Neural cell (in vitro differentiated cells): Measurements from ENCODE around the gene THBD. TPM values are rescaled to one million over a fixed set of nuclear protein-coding genes. Genes with fewer than 3 reads are reported as not detected.

Source experiments
- H2AFZ ChIP-seq: fragments of 200-600, 300-800 bp; sonication (generic), shearing (Covaris generic); 2 replicates; pipeline ENCODE4 v1.6.0; 2014; ENCODE audit warnings: low read depth, mild to moderate bottlenecking, antibody characterized with exemption, low read length, moderate library complexity
- H3F3A ChIP-seq: fragments of 200-600 bp; shearing (Covaris generic); 2 replicates; pipeline ENCODE4 v1.6.1; 2016; ENCODE audit warnings: mild to moderate bottlenecking, moderate library complexity, mixed read lengths, antibody characterized with exemption, low read length; ENCODE audit not compliant: insufficient read depth, poor library complexity, severe bottlenecking
- H3K27ac ChIP-seq: fragments of 200-600, 300-800 bp; sonication (generic), shearing (Covaris generic); 2 replicates; pipeline ENCODE4 v1.5.1; 2014; ENCODE audit warnings: mild to moderate bottlenecking, low read length, moderate library complexity
- H3K27me3 ChIP-seq: fragments of 300-800, 200-600 bp; sonication (generic), shearing (Covaris generic); 2 replicates; pipeline ENCODE4 v1.6.0; 2014; ENCODE audit warnings: mild to moderate bottlenecking, low read depth, low read length, moderate library complexity; ENCODE audit not compliant: insufficient read depth
- H3K36me3 ChIP-seq: fragments of 300-800, 200-600 bp; sonication (generic), shearing (Covaris generic); 2 replicates; pipeline ENCODE4 v1.5.1; 2014; ENCODE audit warnings: mild to moderate bottlenecking, antibody characterized with exemption, low read length, moderate library complexity; ENCODE audit not compliant: insufficient read depth
- H3K4me2 ChIP-seq: fragments of 300-800, 200-600 bp; sonication (generic), shearing (Covaris generic); 2 replicates; pipeline ENCODE4 v1.6.0; 2014; ENCODE audit warnings: mild to moderate bottlenecking, low read length
- H3K4me3 ChIP-seq: fragments of 300-800, 200-600 bp; sonication (generic), shearing (Covaris generic); 2 replicates; pipeline ENCODE4 v1.5.1; 2014; ENCODE audit warnings: mild to moderate bottlenecking, low read length, moderate library complexity
- H3K79me2 ChIP-seq: fragments of 200-600 bp; shearing (Covaris generic); replicated peaks from 2 replicates; pipeline ENCODE4 v1.6.0; 2014; ENCODE audit warnings: mild to moderate bottlenecking, low read length, moderate library complexity; ENCODE audit not compliant: insufficient read depth
- H3K9ac ChIP-seq: fragments of 300-800, 200-600 bp; sonication (generic), shearing (Covaris generic); 2 replicates; pipeline ENCODE4 v1.6.1; 2016; ENCODE audit warnings: mild to moderate bottlenecking, low read length, mixed read lengths
- H3K9me2 ChIP-seq: fragments of 200-600 bp; shearing (Covaris generic); 2 replicates; pipeline ENCODE4 v1.6.1; 2016; ENCODE audit warnings: mild to moderate bottlenecking, low read length, mixed read lengths; ENCODE audit not compliant: insufficient read depth
- H3K9me3 ChIP-seq: fragments of 200-600, 300-800 bp; sonication (generic), shearing (Covaris generic); 2 replicates; pipeline ENCODE4 v1.6.1; 2016; ENCODE audit warnings: mild to moderate bottlenecking, mixed run types, low read length, moderate library complexity, mixed read lengths
- H4K20me1 ChIP-seq: fragments of 200-600 bp; shearing (Covaris generic); 2 replicates; pipeline ENCODE4 v1.6.1; 2016; ENCODE audit warnings: mild to moderate bottlenecking, mixed run types; ENCODE audit not compliant: insufficient read depth
- CTCF ChIP-seq: fragments of 450-650 bp; IDR thresholded peaks from 2 replicates; pipeline ENCODE4 v1.5.1; 2014; ENCODE audit warnings: antibody characterized with exemption, mild to moderate bottlenecking, moderate library complexity; ENCODE audit not compliant: poor library complexity, severe bottlenecking
- EP300 ChIP-seq: fragments of 450-650 bp; conservative IDR thresholded peaks from 2 replicates; pipeline ENCODE4 v1.6.1; 2014; ENCODE audit warnings: antibody characterized with exemption, mild to moderate bottlenecking, moderate library complexity; ENCODE audit not compliant: poor library complexity, severe bottlenecking
- EZH2 ChIP-seq: fragments of 200-600, 300-800 bp; shearing (Covaris generic), sonication (generic); IDR thresholded peaks from 2 replicates; pipeline ENCODE4 v1.6.1; 2014; ENCODE audit warnings: antibody characterized with exemption, low read length, borderline replicate concordance, mild to moderate bottlenecking; ENCODE audit not compliant: insufficient read depth, poor library complexity, severe bottlenecking
- MXI1 ChIP-seq: fragments of 450-650 bp; conservative IDR thresholded peaks from 2 replicates; pipeline ENCODE4 v1.6.1; 2014; ENCODE audit warnings: antibody characterized with exemption, mild to moderate bottlenecking; ENCODE audit not compliant: poor library complexity, severe bottlenecking
- POLR2AphosphoS5 ChIP-seq: IDR thresholded peaks from 2 replicates; pipeline ENCODE4 v1.6.1; 2012
- RAD21 ChIP-seq: fragments of 450-650 bp; conservative IDR thresholded peaks from 2 replicates; pipeline ENCODE4 v1.6.1; 2014; ENCODE audit warnings: antibody characterized with exemption, mild to moderate bottlenecking, moderate library complexity
- REST ChIP-seq: IDR thresholded peaks from 2 replicates; pipeline ENCODE4 v1.6.1; 2012; ENCODE audit warnings: borderline replicate concordance
- SMC3 ChIP-seq: fragments of 450-650 bp; conservative IDR thresholded peaks from 2 replicates; pipeline ENCODE4 v1.6.1; 2014; ENCODE audit warnings: antibody characterized with exemption, mild to moderate bottlenecking, moderate library complexity; ENCODE audit not compliant: poor library complexity
- TAF1 ChIP-seq: IDR thresholded peaks from 2 replicates; pipeline ENCODE4 v1.6.1; 2012; ENCODE audit warnings: low read depth
- polyA plus RNA-seq: library from polyadenylated mRNA; depleted of rRNA; stranded (reverse); fragments of >200 nt; gene quantifications from 2 replicates; pipeline ENCODE4 v1.2.3, GENCODE V29; 2014

The THBD gene
- polyA plus RNA-seq, 1 donor from 2014 or later, result not detected

GRCh38 chr20:23059846-23060245, 10.4 kb upstream of the THBD start:
- Histone ChIP-seq H3F3A (no peaks in the 10 kb centered on the region), H3K9ac (no peak overlapping the region), H3K27me3 (peaks cover 11% of the 10 kb centered on the region), H3K27ac (no peak overlapping the region), H3K9me2 (no peaks in the 10 kb centered on the region), H3K4me2 (no peak overlapping the region), H2AFZ (no peak overlapping the region), H3K36me3 (no peaks in the 10 kb centered on the region), H3K79me2 (no peaks in the 10 kb centered on the region), H4K20me1 (no peaks in the 10 kb centered on the region), H3K4me3 (no peak overlapping the region), H3K9me3 (no peaks in the 10 kb centered on the region)
- TF ChIP-seq RAD21, result no peak
- no peak for TF ChIP-seq REST

- H3K36me3 ChIP-seq, result no peaks in the 10 kb centered on the region
- H3K27me3 ChIP-seq, result peaks cover 11% of the 10 kb centered on the region
- no peak overlapping the region for H3K4me2 ChIP-seq
- TF ChIP-seq EP300 (no peak), TAF1 (no peak), POLR2AphosphoS5 (no peak), MXI1 (no peak), CTCF (no peak), EZH2 (no peak), REST (no peak), SMC3 (no peak), RAD21 (no peak)
- H3K4me3 ChIP-seq, result no peak overlapping the region
- H2AFZ ChIP-seq, result no peak overlapping the region
- no peak overlapping the region for H3K27ac ChIP-seq
- H3K9ac ChIP-seq, result no peak overlapping the region
- H3K79me2 ChIP-seq, result no peaks in the 10 kb centered on the region
- no peaks in the 10 kb centered on the region for H4K20me1 ChIP-seq
- H3K9me3 ChIP-seq, result no peaks in the 10 kb centered on the region
- H3F3A ChIP-seq, result no peaks in the 10 kb centered on the region
- H3K9me2 ChIP-seq, result no peaks in the 10 kb centered on the region
Observed at GRCh38 chr20:23059001-23059400, 9.5 kb upstream of the THBD start.
